HepG2 (cell line): ENCODE results near the gene NCBP2. TPM values are rescaled to one million over a fixed set of nuclear protein-coding genes. Genes with fewer than 3 reads are reported as not detected.

ENCODE experiments used
- BCLAF1 ChIP-seq: fragments of 450-650 bp; IDR thresholded peaks from 2 replicates; pipeline ENCODE4 v1.6.1; 2017; ENCODE audit warnings: mild to moderate bottlenecking
- BRCA1 ChIP-seq: sonication (generic); formaldehyde crosslinking; IDR thresholded peaks from 2 replicates; pipeline ENCODE4 v1.4.0; 2020; ENCODE audit warnings: missing genetic modification reagents
- CBX2 ChIP-seq, 2 experiments: fragments of 200-600 bp in 1 of 2; sonication (generic); formaldehyde crosslinking in 1 of 2; IDR thresholded peaks; 2 replicates each; pipeline versions ENCODE4 v1.7.0 to v1.8.1; 2018 to 2022; ENCODE audit warnings: low read depth in 2 of 2, low read length in 1 of 2, mild to moderate bottlenecking in 1 of 2, missing genetic modification reagents in 1 of 2
- CBX5 ChIP-seq: sonication (generic); formaldehyde crosslinking; IDR thresholded peaks from 2 replicates; pipeline ENCODE4 v1.4.0; 2020; ENCODE audit warnings: missing genetic modification reagents, borderline replicate concordance
- ERF ChIP-seq: IDR thresholded peaks from 2 replicates; pipeline ENCODE4 v1.6.1; 2018; ENCODE audit warnings: missing biosample characterization, missing genetic modification reagents
- ETV6 ChIP-seq: sonication (generic); formaldehyde crosslinking; conservative IDR thresholded peaks from 2 replicates; pipeline ENCODE4 v1.4.0; 2020; ENCODE audit warnings: missing genetic modification reagents
- EZH2 ChIP-seq: conservative IDR thresholded peaks from 2 replicates; pipeline ENCODE4 v1.6.1; 2012; ENCODE audit warnings: mild to moderate bottlenecking, low read depth, low read length, moderate library complexity
- FOXM1 ChIP-seq: sonication (generic); formaldehyde crosslinking; IDR thresholded peaks from 2 replicates; pipeline ENCODE4 v1.5.0; 2020; ENCODE audit warnings: missing genetic modification reagents
- PRPF4 ChIP-seq: fragments of 200-400 bp; formaldehyde crosslinking; IDR thresholded peaks from 2 replicates; pipeline ENCODE4 v1.6.1; 2016; ENCODE audit warnings: low read length, low read depth; ENCODE audit not compliant: poor library complexity, severe bottlenecking
- TARDBP ChIP-seq: sonication (generic); formaldehyde crosslinking; IDR thresholded peaks from 2 replicates; pipeline ENCODE4 v1.8.0; 2022; ENCODE audit warnings: mild to moderate bottlenecking, missing genetic modification reagents
- TMF1 ChIP-seq: sonication (generic); formaldehyde crosslinking; IDR thresholded peaks from 2 replicates; pipeline ENCODE4 v1.8.1; 2022; ENCODE audit warnings: low read depth, missing genetic modification reagents
- ZBTB21 ChIP-seq: sonication (generic); formaldehyde crosslinking; IDR thresholded peaks from 2 replicates; pipeline ENCODE4 v1.4.0; 2020; ENCODE audit warnings: missing genetic modification reagents
- ZMAT5 ChIP-seq: sonication (generic); formaldehyde crosslinking; IDR thresholded peaks from 2 replicates; pipeline ENCODE4 v1.5.0; 2020; ENCODE audit warnings: mild to moderate bottlenecking, low read depth, missing genetic modification reagents, borderline replicate concordance
- ZNF124 ChIP-seq: sonication (generic); formaldehyde crosslinking; IDR thresholded peaks from 2 replicates; pipeline ENCODE4 v1.4.0; 2020; ENCODE audit warnings: missing genetic modification reagents
- ZNF264 ChIP-seq: sonication (generic); formaldehyde crosslinking; IDR thresholded peaks from 2 replicates; pipeline ENCODE4 v1.4.0; 2020; ENCODE audit warnings: missing genetic modification reagents
- ZNF510 ChIP-seq: sonication (generic); formaldehyde crosslinking; IDR thresholded peaks from 2 replicates; pipeline ENCODE4 v1.4.0; 2020; ENCODE audit warnings: low read depth, mild to moderate bottlenecking, missing genetic modification reagents
- ZNF607 ChIP-seq: sonication (generic); formaldehyde crosslinking; IDR thresholded peaks from 2 replicates; pipeline ENCODE4 v1.5.1; 2020; ENCODE audit warnings: missing genetic modification reagents, mild to moderate bottlenecking, borderline replicate concordance
- polyA plus RNA-seq, 8 experiments: library from polyadenylated mRNA; depleted of rRNA in 3 of 8; stranded (reverse) in 7 of 8; unstranded in 1 of 8; fragments of >200 nt; fragmentation: Illumina TruSeq in 4 of 8; extraction: Trizol in 4 of 8; gene quantifications; 2 replicates each; pipeline versions ENCODE4 v1.2.1 to v1.2.3, GENCODE V29; 2011 to 2016; ENCODE audit warnings: low read depth in 4 of 8, missing spikeins in 1 of 8, mixed read lengths in 1 of 8; ENCODE audit not compliant: insufficient read depth in 1 of 8
- total RNA-seq, 5 experiments: library from RNA; depleted of rRNA; stranded (reverse); fragments of >200 nt; fragmentation: Illumina TruSeq; extraction: Trizol; gene quantifications; 2 replicates each; pipeline ENCODE4 v1.2.3, GENCODE V29; 2016; ENCODE audit warnings: low read depth in 1 of 5
- TF ChIP-seq, protein P1 (sequence below): sonication (generic); formaldehyde crosslinking; IDR thresholded peaks from 2 replicates; pipeline ENCODE4 v1.4.0; 2020; ENCODE audit warnings: missing genetic modification reagents, borderline replicate concordance
- TF ChIP-seq, protein P2 (sequence below): sonication (generic); formaldehyde crosslinking; IDR thresholded peaks from 2 replicates; pipeline ENCODE4 v1.8.0; 2022; ENCODE audit warnings: missing genetic modification reagents, mild to moderate bottlenecking, borderline replicate concordance

NCBP2 gene
- total and polyA plus RNA-seq, 2 of the 13 experiments (the other 11 are each of a cell fraction or from before 2014, with no cell fraction given), result 58.7 to 95.5 TPM

DNA sequence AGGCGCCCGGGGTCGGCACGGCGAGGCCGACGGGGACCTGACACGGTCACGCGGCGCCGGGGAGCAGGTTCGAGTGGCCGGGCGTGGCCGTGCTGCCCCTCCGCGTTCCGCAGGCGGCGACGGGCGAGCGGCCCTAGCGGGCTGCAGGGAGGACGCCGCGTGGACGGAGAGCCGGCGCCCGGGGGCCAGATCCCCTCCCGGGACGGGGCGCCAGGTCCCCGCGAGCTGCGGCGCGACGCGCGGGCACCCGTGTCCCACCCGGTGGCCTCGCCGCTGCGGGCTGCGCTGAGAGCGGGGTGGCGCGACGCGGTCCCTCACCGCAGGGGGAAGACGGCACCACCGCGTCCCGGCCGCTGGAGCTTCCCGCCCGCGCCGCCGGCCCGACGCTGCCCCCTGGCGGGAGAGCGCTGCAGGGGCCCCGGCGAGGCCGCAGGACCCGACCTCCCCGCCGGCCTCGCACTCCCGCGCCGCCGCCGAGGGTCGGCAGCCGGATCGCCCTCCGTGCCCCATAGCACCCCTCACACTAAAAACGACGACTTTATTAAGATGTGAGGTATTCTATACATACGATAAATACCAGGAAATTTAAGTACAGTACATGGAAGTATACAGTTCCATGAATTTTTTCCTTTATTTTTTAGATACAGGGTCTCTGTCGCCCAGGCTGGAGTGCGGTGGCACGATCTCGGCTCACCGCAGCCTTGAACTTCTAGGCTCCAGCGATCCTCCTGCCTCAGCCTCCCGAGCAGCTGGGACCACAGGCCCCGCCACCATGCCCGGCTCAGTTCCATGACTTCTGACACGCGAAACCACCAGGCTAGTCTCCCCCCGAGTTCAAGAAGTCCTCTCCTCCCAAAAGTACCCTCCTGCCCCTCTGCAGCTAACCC is 27.6 kb upstream of the NCBP2 start (continued):
- TF ChIP-seq BCLAF1, result no peak
- TF ChIP-seq PRPF4, result no peak
- TF ChIP-seq, protein P1, sequence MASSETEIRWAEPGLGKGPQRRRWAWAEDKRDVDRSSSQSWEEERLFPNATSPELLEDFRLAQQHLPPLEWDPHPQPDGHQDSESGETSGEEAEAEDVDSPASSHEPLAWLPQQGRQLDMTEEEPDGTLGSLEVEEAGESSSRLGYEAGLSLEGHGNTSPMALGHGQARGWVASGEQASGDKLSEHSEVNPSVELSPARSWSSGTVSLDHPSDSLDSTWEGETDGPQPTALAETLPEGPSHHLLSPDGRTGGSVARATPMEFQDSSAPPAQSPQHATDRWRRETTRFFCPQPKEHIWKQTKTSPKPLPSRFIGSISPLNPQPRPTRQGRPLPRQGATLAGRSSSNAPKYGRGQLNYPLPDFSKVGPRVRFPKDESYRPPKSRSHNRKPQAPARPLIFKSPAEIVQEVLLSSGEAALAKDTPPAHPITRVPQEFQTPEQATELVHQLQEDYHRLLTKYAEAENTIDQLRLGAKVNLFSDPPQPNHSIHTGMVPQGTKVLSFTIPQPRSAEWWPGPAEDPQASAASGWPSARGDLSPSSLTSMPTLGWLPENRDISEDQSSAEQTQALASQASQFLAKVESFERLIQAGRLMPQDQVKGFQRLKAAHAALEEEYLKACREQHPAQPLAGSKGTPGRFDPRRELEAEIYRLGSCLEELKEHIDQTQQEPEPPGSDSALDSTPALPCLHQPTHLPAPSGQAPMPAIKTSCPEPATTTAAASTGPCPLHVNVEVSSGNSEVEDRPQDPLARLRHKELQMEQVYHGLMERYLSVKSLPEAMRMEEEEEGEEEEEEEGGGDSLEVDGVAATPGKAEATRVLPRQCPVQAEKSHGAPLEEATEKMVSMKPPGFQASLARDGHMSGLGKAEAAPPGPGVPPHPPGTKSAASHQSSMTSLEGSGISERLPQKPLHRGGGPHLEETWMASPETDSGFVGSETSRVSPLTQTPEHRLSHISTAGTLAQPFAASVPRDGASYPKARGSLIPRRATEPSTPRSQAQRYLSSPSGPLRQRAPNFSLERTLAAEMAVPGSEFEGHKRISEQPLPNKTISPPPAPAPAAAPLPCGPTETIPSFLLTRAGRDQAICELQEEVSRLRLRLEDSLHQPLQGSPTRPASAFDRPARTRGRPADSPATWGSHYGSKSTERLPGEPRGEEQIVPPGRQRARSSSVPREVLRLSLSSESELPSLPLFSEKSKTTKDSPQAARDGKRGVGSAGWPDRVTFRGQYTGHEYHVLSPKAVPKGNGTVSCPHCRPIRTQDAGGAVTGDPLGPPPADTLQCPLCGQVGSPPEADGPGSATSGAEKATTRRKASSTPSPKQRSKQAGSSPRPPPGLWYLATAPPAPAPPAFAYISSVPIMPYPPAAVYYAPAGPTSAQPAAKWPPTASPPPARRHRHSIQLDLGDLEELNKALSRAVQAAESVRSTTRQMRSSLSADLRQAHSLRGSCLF (CRISPR knock-in tag), result no peak
- no peak for TF ChIP-seq EZH2
- TF ChIP-seq ZBTB21 (CRISPR knock-in tag), result no peak
- 0 out of 2 replicates have a peak, but pooled peaks have one; percentile 9 for TF ChIP-seq FOXM1 (CRISPR knock-in tag)
- peak; percentile 34; the same call in 1 of the 2 replicates for TF ChIP-seq ZMAT5 (CRISPR knock-in tag)
- TF ChIP-seq, protein P2, sequence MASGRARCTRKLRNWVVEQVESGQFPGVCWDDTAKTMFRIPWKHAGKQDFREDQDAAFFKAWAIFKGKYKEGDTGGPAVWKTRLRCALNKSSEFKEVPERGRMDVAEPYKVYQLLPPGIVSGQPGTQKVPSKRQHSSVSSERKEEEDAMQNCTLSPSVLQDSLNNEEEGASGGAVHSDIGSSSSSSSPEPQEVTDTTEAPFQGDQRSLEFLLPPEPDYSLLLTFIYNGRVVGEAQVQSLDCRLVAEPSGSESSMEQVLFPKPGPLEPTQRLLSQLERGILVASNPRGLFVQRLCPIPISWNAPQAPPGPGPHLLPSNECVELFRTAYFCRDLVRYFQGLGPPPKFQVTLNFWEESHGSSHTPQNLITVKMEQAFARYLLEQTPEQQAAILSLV (CRISPR knock-in tag), result 0 out of 2 replicates have a peak, but pooled peaks have one; percentile 18
- TF ChIP-seq TMF1 (CRISPR knock-in tag), result peak; percentile 55
- no peak for TF ChIP-seq ZNF124 (CRISPR knock-in tag)
- no peak for TF ChIP-seq ZNF510
- no peak for TF ChIP-seq ZNF264 (CRISPR knock-in tag)
- no peak for TF ChIP-seq CBX5 (CRISPR knock-in tag)
- TF ChIP-seq BRCA1 (CRISPR knock-in tag), result no peak
- TF ChIP-seq ETV6 (CRISPR knock-in tag), result no peak
- TF ChIP-seq TARDBP (CRISPR knock-in tag), result no peak
- peak; percentile 56; the same call in 1 of the 2 replicates for TF ChIP-seq ERF
- no peak for TF ChIP-seq CBX2 (IDR thresholded peaks at IDR 0.05; ENCODE audit: low read depth, low read length)
- no peak for TF ChIP-seq CBX2 (CRISPR knock-in tag; IDR thresholded peaks at IDR 0.05; ENCODE audit: low read depth)
- TF ChIP-seq ZNF607 (CRISPR knock-in tag), result peak; percentile 66; the same call in 1 of the 2 replicates
